Measurements from ENCODE around the gene CYGB. TPM values are rescaled to one million over a fixed set of nuclear protein-coding genes. Genes with fewer than 3 reads are reported as not detected.

CYGB gene
- total and polyA plus RNA-seq, 2 of the 13 experiments (the other 11 are each of a cell fraction or from before 2014, with no cell fraction given): 18.9 to 27.1 TPM

- TF ChIP-seq MAX (IDR thresholded peaks at IDR 0.05): peak; percentile 73
- no peak for TF ChIP-seq BRCA1 (CRISPR knock-in tag; IDR thresholded peaks at IDR 0.05)
- no peak for TF ChIP-seq RORA (CRISPR knock-in tag; IDR thresholded peaks at IDR 0.05)
- TF ChIP-seq HNF4A (CRISPR knock-in tag; IDR thresholded peaks at IDR 0.05): peak; percentile 66
- no peak; the same call in 1 of the 2 replicates for TF ChIP-seq MAZ (IDR thresholded peaks at IDR 0.05; ENCODE audit: borderline replicate concordance, low read depth, low read length)
- no peak for TF ChIP-seq MAZ (CRISPR knock-in tag; IDR thresholded peaks at IDR 0.05; ENCODE audit: low read depth)
- TF ChIP-seq CEBPG (CRISPR knock-in tag; IDR thresholded peaks at IDR 0.05): peak; percentile 72
- TF ChIP-seq KAT2B (IDR thresholded peaks at IDR 0.05; ENCODE audit: borderline replicate concordance, low read depth, low read length): no peak
- no peak for TF ChIP-seq CHD2 (IDR thresholded peaks at IDR 0.05; ENCODE audit: low read depth, low read length)
- TF ChIP-seq FOXA1 (IDR thresholded peaks at IDR 0.05): no peak
- no peak; the same call in 1 of the 2 replicates for TF ChIP-seq FOXA1 (CRISPR knock-in tag; IDR thresholded peaks at IDR 0.05)
- TF ChIP-seq SMARCC2 (IDR thresholded peaks at IDR 0.05): no peak
- TF ChIP-seq SIN3B (IDR thresholded peaks at IDR 0.05; ENCODE audit: low read length): no peak
- no peak for TF ChIP-seq ZNF24 (IDR thresholded peaks at IDR 0.05)
- TF ChIP-seq ZBTB1 (CRISPR knock-in tag; IDR thresholded peaks at IDR 0.05; ENCODE audit: borderline replicate concordance): no peak
- TF ChIP-seq ZNF232 (CRISPR knock-in tag; IDR thresholded peaks at IDR 0.05; ENCODE audit: borderline replicate concordance): no peak
- TF ChIP-seq MIER3 (CRISPR knock-in tag; IDR thresholded peaks at IDR 0.05; ENCODE audit: borderline replicate concordance): peak; percentile 39; the same call in 1 of the 2 replicates
- TF ChIP-seq SNRNP70 (IDR thresholded peaks at IDR 0.05; ENCODE audit: low read depth, low read length): no peak
- TF ChIP-seq, protein P1, sequence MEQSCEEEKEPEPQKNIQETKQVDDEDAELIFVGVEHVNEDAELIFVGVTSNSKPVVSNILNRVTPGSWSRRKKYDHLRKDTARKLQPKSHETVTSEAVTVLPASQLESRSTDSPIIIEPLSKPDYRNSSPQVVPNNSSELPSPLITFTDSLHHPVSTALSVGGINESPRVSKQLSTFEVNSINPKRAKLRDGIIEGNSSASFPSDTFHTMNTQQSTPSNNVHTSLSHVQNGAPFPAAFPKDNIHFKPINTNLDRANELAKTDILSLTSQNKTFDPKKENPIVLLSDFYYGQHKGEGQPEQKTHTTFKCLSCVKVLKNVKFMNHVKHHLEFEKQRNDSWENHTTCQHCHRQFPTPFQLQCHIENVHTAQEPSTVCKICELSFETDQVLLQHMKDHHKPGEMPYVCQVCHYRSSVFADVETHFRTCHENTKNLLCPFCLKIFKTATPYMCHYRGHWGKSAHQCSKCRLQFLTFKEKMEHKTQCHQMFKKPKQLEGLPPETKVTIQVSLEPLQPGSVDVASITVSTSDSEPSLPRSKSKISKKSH (CRISPR knock-in tag; IDR thresholded peaks at IDR 0.05; ENCODE audit: borderline replicate concordance): peak; percentile 54; the same call in 1 of the 2 replicates
- TF ChIP-seq KDM2A (CRISPR knock-in tag; IDR thresholded peaks at IDR 0.05; ENCODE audit: borderline replicate concordance, low read depth): peak; percentile 78
- no peak for TF ChIP-seq THYN1 (CRISPR knock-in tag; IDR thresholded peaks at IDR 0.05; ENCODE audit: borderline replicate concordance, low read depth)
- TF ChIP-seq TAF1 (CRISPR knock-in tag; IDR thresholded peaks at IDR 0.05): peak; percentile 29; the same call in 1 of the 2 replicates
- TF ChIP-seq ZNF12 (CRISPR knock-in tag; IDR thresholded peaks at IDR 0.05): 0 out of 2 replicates have a peak, but pooled peaks have one; percentile 14
- TF ChIP-seq SOX6 (IDR thresholded peaks at IDR 0.05): no peak
- peak; percentile 89 for TF ChIP-seq SOX6 (CRISPR knock-in tag; IDR thresholded peaks at IDR 0.05)
- TF ChIP-seq AHR (CRISPR knock-in tag; IDR thresholded peaks at IDR 0.05): 0 out of 2 replicates have a peak, but pooled peaks have one; percentile 51
- no peak for TF ChIP-seq SRSF9 (IDR thresholded peaks at IDR 0.05; ENCODE audit: borderline replicate concordance, insufficient read depth, low read depth, low read length, poor library complexity, severe bottlenecking)
- no peak for TF ChIP-seq ATRX (CRISPR knock-in tag; IDR thresholded peaks at IDR 0.05; ENCODE audit: borderline replicate concordance)
- no peak for TF ChIP-seq NFATC3 (CRISPR knock-in tag; IDR thresholded peaks at IDR 0.05)
- TF ChIP-seq CTCF (CRISPR knock-in tag; IDR thresholded peaks at IDR 0.05): peak; percentile 38; the same call in 1 of the 2 replicates
Observed at GRCh38 chr17:76569607-76570279, 32.2 kb upstream of the CYGB start (continued).
